Measurements from ENCODE around the gene OR2V1.

GRCh38 chr5:181167814-181168488 lies 37.0 kb upstream of the OR2V1 start:
- TF ChIP-seq, protein P1, sequence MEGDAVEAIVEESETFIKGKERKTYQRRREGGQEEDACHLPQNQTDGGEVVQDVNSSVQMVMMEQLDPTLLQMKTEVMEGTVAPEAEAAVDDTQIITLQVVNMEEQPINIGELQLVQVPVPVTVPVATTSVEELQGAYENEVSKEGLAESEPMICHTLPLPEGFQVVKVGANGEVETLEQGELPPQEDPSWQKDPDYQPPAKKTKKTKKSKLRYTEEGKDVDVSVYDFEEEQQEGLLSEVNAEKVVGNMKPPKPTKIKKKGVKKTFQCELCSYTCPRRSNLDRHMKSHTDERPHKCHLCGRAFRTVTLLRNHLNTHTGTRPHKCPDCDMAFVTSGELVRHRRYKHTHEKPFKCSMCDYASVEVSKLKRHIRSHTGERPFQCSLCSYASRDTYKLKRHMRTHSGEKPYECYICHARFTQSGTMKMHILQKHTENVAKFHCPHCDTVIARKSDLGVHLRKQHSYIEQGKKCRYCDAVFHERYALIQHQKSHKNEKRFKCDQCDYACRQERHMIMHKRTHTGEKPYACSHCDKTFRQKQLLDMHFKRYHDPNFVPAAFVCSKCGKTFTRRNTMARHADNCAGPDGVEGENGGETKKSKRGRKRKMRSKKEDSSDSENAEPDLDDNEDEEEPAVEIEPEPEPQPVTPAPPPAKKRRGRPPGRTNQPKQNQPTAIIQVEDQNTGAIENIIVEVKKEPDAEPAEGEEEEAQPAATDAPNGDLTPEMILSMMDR (IDR thresholded peaks at IDR 0.05; ENCODE audit: low read length), result peak; percentile 43
- TF ChIP-seq EZH2 (optimal IDR thresholded peaks at IDR 0.05; ENCODE audit: low read depth, low read length), result no peak
- TF ChIP-seq EZH2phosphoT487 (IDR thresholded peaks at IDR 0.05; ENCODE audit: low read length), result no peak

Measured in MM.1S (cell line).